GM23338 (cell line): ENCODE results near the gene LACC1.

Source experiments
- CTCF ChIP-seq, 2 experiments: fragments of 200-600 bp in 1 of 2; sonication (generic) in 1 of 2; conservative IDR thresholded peaks; 2 replicates each; pipeline versions ENCODE4 v1.5.1 to v1.6.1; 2016 to 2017; ENCODE audit warnings: antibody characterized with exemption in 2 of 2, low read depth in 2 of 2, mild to moderate bottlenecking in 2 of 2, moderate library complexity in 1 of 2
- EZH2 ChIP-seq: fragments of 200-600 bp; sonication (generic); IDR thresholded peaks from one replicate; pipeline ENCODE4 v1.8.0; 2017; ENCODE audit warnings: antibody characterized with exemption, mild to moderate bottlenecking, low read depth; ENCODE audit not compliant: unreplicated experiment
- JUNB ChIP-seq: IDR thresholded peaks from one replicate; pipeline ENCODE4 v1.6.1; 2016; ENCODE audit warnings: antibody characterized with exemption; ENCODE audit not compliant: unreplicated experiment

GRCh38 chr13:43877326-43877725 is 2.4 kb upstream of the LACC1 start:
- no peak for TF ChIP-seq CTCF (conservative IDR thresholded peaks at IDR 0.05; ENCODE audit: low read depth in 2 of 2)
- no peak for TF ChIP-seq JUNB
- no peak for TF ChIP-seq EZH2
